Neural cell (in vitro differentiated cells): ENCODE results near the gene PTPRD. TPM values are rescaled to one million over a fixed set of nuclear protein-coding genes. Genes with fewer than 3 reads are reported as not detected.

Experiments used
- H2AFZ ChIP-seq: fragments of 200-600, 300-800 bp; sonication (generic), shearing (Covaris generic); 2 replicates; pipeline ENCODE4 v1.6.0; 2014; ENCODE audit warnings: low read depth, mild to moderate bottlenecking, antibody characterized with exemption, low read length, moderate library complexity
- H3F3A ChIP-seq: fragments of 200-600 bp; shearing (Covaris generic); 2 replicates; pipeline ENCODE4 v1.6.1; 2016; ENCODE audit warnings: mild to moderate bottlenecking, moderate library complexity, mixed read lengths, antibody characterized with exemption, low read length; ENCODE audit not compliant: insufficient read depth, poor library complexity, severe bottlenecking
- H3K27ac ChIP-seq: fragments of 200-600, 300-800 bp; sonication (generic), shearing (Covaris generic); 2 replicates; pipeline ENCODE4 v1.5.1; 2014; ENCODE audit warnings: mild to moderate bottlenecking, low read length, moderate library complexity
- H3K27me3 ChIP-seq: fragments of 300-800, 200-600 bp; sonication (generic), shearing (Covaris generic); 2 replicates; pipeline ENCODE4 v1.6.0; 2014; ENCODE audit warnings: mild to moderate bottlenecking, low read depth, low read length, moderate library complexity; ENCODE audit not compliant: insufficient read depth
- H3K36me3 ChIP-seq: fragments of 300-800, 200-600 bp; sonication (generic), shearing (Covaris generic); 2 replicates; pipeline ENCODE4 v1.5.1; 2014; ENCODE audit warnings: mild to moderate bottlenecking, antibody characterized with exemption, low read length, moderate library complexity; ENCODE audit not compliant: insufficient read depth
- H3K4me2 ChIP-seq: fragments of 300-800, 200-600 bp; sonication (generic), shearing (Covaris generic); 2 replicates; pipeline ENCODE4 v1.6.0; 2014; ENCODE audit warnings: mild to moderate bottlenecking, low read length
- H3K4me3 ChIP-seq: fragments of 300-800, 200-600 bp; sonication (generic), shearing (Covaris generic); 2 replicates; pipeline ENCODE4 v1.5.1; 2014; ENCODE audit warnings: mild to moderate bottlenecking, low read length, moderate library complexity
- H3K79me2 ChIP-seq: fragments of 200-600 bp; shearing (Covaris generic); replicated peaks from 2 replicates; pipeline ENCODE4 v1.6.0; 2014; ENCODE audit warnings: mild to moderate bottlenecking, low read length, moderate library complexity; ENCODE audit not compliant: insufficient read depth
- H3K9ac ChIP-seq: fragments of 300-800, 200-600 bp; sonication (generic), shearing (Covaris generic); 2 replicates; pipeline ENCODE4 v1.6.1; 2016; ENCODE audit warnings: mild to moderate bottlenecking, low read length, mixed read lengths
- H3K9me2 ChIP-seq: fragments of 200-600 bp; shearing (Covaris generic); 2 replicates; pipeline ENCODE4 v1.6.1; 2016; ENCODE audit warnings: mild to moderate bottlenecking, low read length, mixed read lengths; ENCODE audit not compliant: insufficient read depth
- H3K9me3 ChIP-seq: fragments of 200-600, 300-800 bp; sonication (generic), shearing (Covaris generic); 2 replicates; pipeline ENCODE4 v1.6.1; 2016; ENCODE audit warnings: mild to moderate bottlenecking, mixed run types, low read length, moderate library complexity, mixed read lengths
- H4K20me1 ChIP-seq: fragments of 200-600 bp; shearing (Covaris generic); 2 replicates; pipeline ENCODE4 v1.6.1; 2016; ENCODE audit warnings: mild to moderate bottlenecking, mixed run types; ENCODE audit not compliant: insufficient read depth
- EP300 ChIP-seq: fragments of 450-650 bp; conservative IDR thresholded peaks from 2 replicates; pipeline ENCODE4 v1.6.1; 2014; ENCODE audit warnings: antibody characterized with exemption, mild to moderate bottlenecking, moderate library complexity; ENCODE audit not compliant: poor library complexity, severe bottlenecking
- EZH2 ChIP-seq: fragments of 200-600, 300-800 bp; shearing (Covaris generic), sonication (generic); IDR thresholded peaks from 2 replicates; pipeline ENCODE4 v1.6.1; 2014; ENCODE audit warnings: antibody characterized with exemption, low read length, borderline replicate concordance, mild to moderate bottlenecking; ENCODE audit not compliant: insufficient read depth, poor library complexity, severe bottlenecking
- MXI1 ChIP-seq: fragments of 450-650 bp; conservative IDR thresholded peaks from 2 replicates; pipeline ENCODE4 v1.6.1; 2014; ENCODE audit warnings: antibody characterized with exemption, mild to moderate bottlenecking; ENCODE audit not compliant: poor library complexity, severe bottlenecking
- POLR2AphosphoS5 ChIP-seq: IDR thresholded peaks from 2 replicates; pipeline ENCODE4 v1.6.1; 2012
- RAD21 ChIP-seq: fragments of 450-650 bp; conservative IDR thresholded peaks from 2 replicates; pipeline ENCODE4 v1.6.1; 2014; ENCODE audit warnings: antibody characterized with exemption, mild to moderate bottlenecking, moderate library complexity
- SMC3 ChIP-seq: fragments of 450-650 bp; conservative IDR thresholded peaks from 2 replicates; pipeline ENCODE4 v1.6.1; 2014; ENCODE audit warnings: antibody characterized with exemption, mild to moderate bottlenecking, moderate library complexity; ENCODE audit not compliant: poor library complexity
- TAF1 ChIP-seq: IDR thresholded peaks from 2 replicates; pipeline ENCODE4 v1.6.1; 2012; ENCODE audit warnings: low read depth
- polyA plus RNA-seq: library from polyadenylated mRNA; depleted of rRNA; stranded (reverse); fragments of >200 nt; gene quantifications from 2 replicates; pipeline ENCODE4 v1.2.3, GENCODE V29; 2014
- TF ChIP-seq, protein P1 (sequence below): fragments of 450-650 bp; IDR thresholded peaks from 2 replicates; pipeline ENCODE4 v1.5.1; 2014; ENCODE audit warnings: antibody characterized with exemption, mild to moderate bottlenecking, moderate library complexity; ENCODE audit not compliant: poor library complexity, severe bottlenecking
- TF ChIP-seq, protein P2 (sequence below): IDR thresholded peaks from 2 replicates; pipeline ENCODE4 v1.6.1; 2012; ENCODE audit warnings: borderline replicate concordance

PTPRD gene
- polyA plus RNA-seq, 1 donor from 2014 or later, result 143 TPM

DNA sequence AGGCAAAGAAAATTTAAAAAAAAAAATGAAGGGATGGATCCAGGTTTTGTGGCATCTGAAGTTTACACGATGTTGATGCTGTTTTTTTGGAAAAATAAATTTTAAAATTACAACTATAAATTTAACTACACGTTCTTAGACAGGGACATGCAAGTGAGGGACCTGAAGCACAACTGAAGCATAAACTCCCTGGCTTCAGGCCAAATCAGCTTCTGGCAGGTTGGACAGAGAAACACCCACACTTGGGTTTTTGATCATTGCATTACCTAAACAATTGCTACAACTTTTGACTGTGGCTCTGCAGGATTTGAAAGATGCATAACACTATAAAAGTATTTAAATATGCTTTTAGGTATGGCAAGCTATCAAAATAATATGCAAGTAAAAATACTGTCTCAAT, 1494.9 kb downstream of the PTPRD start:
- Histone ChIP-seq H3K9me2 (no peaks in the 10 kb centered on the region), H2AFZ (no peak overlapping the region), H3K4me3 (no peak overlapping the region)

DNA sequence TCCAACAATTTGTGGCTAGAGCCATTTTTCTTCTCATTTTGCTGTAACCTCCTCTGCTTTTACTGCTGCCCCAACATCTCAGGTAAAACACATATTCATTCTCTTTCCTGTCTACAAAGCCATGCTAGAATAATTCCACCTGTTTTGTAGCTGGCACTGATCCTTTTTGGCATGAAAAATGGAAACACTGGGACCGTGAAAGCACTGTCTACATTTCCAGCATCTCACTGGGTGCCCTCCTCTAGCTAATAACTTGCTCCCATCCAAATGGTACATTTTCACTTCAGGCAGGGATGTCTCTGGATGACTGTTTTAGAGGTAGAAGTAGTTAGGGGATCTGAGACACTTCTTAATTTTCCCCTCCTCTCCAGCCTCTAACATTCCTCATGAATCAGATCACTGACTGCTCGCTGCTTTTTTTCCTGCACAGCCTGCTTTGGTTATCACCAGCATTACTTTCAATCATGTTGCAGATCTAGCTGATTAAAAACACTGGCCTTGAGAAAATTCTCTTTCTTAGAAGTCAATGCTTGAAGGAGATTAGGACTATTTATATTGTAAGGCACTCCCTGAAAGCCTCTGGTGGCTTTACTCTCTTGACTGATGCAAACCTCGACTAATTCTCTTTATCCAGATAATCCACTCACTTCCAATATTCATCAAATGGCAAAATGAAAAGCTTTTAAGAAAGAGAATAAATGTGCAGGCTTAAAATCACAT, 1500.6 kb downstream of the PTPRD start:
- no peak overlapping the region for H3K4me2 ChIP-seq
- TF ChIP-seq, protein P1, sequence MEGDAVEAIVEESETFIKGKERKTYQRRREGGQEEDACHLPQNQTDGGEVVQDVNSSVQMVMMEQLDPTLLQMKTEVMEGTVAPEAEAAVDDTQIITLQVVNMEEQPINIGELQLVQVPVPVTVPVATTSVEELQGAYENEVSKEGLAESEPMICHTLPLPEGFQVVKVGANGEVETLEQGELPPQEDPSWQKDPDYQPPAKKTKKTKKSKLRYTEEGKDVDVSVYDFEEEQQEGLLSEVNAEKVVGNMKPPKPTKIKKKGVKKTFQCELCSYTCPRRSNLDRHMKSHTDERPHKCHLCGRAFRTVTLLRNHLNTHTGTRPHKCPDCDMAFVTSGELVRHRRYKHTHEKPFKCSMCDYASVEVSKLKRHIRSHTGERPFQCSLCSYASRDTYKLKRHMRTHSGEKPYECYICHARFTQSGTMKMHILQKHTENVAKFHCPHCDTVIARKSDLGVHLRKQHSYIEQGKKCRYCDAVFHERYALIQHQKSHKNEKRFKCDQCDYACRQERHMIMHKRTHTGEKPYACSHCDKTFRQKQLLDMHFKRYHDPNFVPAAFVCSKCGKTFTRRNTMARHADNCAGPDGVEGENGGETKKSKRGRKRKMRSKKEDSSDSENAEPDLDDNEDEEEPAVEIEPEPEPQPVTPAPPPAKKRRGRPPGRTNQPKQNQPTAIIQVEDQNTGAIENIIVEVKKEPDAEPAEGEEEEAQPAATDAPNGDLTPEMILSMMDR, result no peak
- no peak for TF ChIP-seq RAD21
- TF ChIP-seq MXI1, result no peak
- TF ChIP-seq SMC3, result no peak
- TF ChIP-seq, protein P2, sequence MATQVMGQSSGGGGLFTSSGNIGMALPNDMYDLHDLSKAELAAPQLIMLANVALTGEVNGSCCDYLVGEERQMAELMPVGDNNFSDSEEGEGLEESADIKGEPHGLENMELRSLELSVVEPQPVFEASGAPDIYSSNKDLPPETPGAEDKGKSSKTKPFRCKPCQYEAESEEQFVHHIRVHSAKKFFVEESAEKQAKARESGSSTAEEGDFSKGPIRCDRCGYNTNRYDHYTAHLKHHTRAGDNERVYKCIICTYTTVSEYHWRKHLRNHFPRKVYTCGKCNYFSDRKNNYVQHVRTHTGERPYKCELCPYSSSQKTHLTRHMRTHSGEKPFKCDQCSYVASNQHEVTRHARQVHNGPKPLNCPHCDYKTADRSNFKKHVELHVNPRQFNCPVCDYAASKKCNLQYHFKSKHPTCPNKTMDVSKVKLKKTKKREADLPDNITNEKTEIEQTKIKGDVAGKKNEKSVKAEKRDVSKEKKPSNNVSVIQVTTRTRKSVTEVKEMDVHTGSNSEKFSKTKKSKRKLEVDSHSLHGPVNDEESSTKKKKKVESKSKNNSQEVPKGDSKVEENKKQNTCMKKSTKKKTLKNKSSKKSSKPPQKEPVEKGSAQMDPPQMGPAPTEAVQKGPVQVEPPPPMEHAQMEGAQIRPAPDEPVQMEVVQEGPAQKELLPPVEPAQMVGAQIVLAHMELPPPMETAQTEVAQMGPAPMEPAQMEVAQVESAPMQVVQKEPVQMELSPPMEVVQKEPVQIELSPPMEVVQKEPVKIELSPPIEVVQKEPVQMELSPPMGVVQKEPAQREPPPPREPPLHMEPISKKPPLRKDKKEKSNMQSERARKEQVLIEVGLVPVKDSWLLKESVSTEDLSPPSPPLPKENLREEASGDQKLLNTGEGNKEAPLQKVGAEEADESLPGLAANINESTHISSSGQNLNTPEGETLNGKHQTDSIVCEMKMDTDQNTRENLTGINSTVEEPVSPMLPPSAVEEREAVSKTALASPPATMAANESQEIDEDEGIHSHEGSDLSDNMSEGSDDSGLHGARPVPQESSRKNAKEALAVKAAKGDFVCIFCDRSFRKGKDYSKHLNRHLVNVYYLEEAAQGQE, result no peak
- no peak for TF ChIP-seq POLR2AphosphoS5
- TF ChIP-seq TAF1, result no peak
- no peak for TF ChIP-seq EZH2
- H3K27ac ChIP-seq, result no peak overlapping the region
- H3K27me3 ChIP-seq, result no peaks in the 10 kb centered on the region
- H3K79me2 ChIP-seq, result no peaks in the 10 kb centered on the region
- no peak overlapping the region for H3K4me3 ChIP-seq
- H2AFZ ChIP-seq, result no peak overlapping the region
- no peaks in the 10 kb centered on the region for H3K36me3 ChIP-seq
- no peaks in the 10 kb centered on the region for H3K9me3 ChIP-seq
- H3K9me2 ChIP-seq, result no peaks in the 10 kb centered on the region
- no peaks in the 10 kb centered on the region for H4K20me1 ChIP-seq
- no peak overlapping the region for H3K9ac ChIP-seq
- H3F3A ChIP-seq, result no peaks in the 10 kb centered on the region

More for the DNA sequence above, 1494.9 kb downstream of the PTPRD start:
- Histone ChIP-seq H3F3A (no peaks in the 10 kb centered on the region), H4K20me1 (no peaks in the 10 kb centered on the region), H3K27ac (no peak overlapping the region), H3K27me3 (no peaks in the 10 kb centered on the region), H3K9ac (no peak overlapping the region), H3K4me2 (no peak overlapping the region), H3K36me3 (no peaks in the 10 kb centered on the region), H3K9me3 (no peaks in the 10 kb centered on the region), H3K79me2 (no peaks in the 10 kb centered on the region)
- TF ChIP-seq RAD21 (no peak), TAF1 (no peak), SMC3 (no peak), EP300 (no peak), POLR2AphosphoS5 (no peak), EZH2 (no peak), MXI1 (no peak)
- TF ChIP-seq, protein P1, result no peak
- TF ChIP-seq, protein P2, result no peak
